Activated CD4-positive, alpha-beta T cell treated with anti-CD3 and anti-CD28 coated beads, Interleukin-2, amount 50 U/mL, for 4 hours (primary cell): ENCODE measurements around the gene SHLD2.
"Not testable (repeated sequence)": the region's sequence is repeated elsewhere in the genome, so short reads cannot be mapped to it uniquely, and the experiment has no call there.

ENCODE experiments used
- DNase-seq, 2 experiments: peaks; one replicate each; pipeline ENCODE4 v3.0.0-alpha.2; 2020

SHLD2 gene

DNA sequence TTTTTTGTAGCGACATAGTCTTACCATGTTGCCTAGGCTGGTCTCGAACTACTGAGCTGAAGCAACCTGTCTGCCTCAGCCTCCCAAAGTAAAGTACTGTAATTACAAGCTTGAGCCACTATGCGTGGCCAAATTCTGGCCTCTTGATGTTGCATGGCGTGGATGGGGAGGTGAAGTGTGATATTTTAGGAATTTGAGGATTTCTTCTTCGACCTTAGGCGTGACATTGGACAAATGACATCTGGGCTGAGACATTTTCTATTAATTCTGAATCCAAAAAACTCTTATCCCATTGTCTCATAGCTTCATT lies 48.1 kb downstream of the SHLD2 start:
- not testable (repeated sequence) for DNase-seq

- DNase-seq, result not testable (repeated sequence)
Observed at GRCh38 chr10:87145598-87145997, 50.6 kb downstream of the SHLD2 start.

GRCh38 chr10:87149020-87149609 lies 54.1 kb downstream of the SHLD2 start:
- not testable (repeated sequence) for DNase-seq

- not testable (repeated sequence) for DNase-seq
Observed at GRCh38 chr10:87151516-87151915, 56.5 kb downstream of the SHLD2 start.

GRCh38 chr10:87156841-87157240 lies 61.8 kb downstream of the SHLD2 start:
- DNase-seq, result not testable (repeated sequence)

GRCh38 chr10:87157821-87158220 lies 62.8 kb downstream of the SHLD2 start:
- DNase-seq, result not testable (repeated sequence)

- not testable (repeated sequence) for DNase-seq
Observed at GRCh38 chr10:87162703-87163293, 67.8 kb downstream of the SHLD2 start.

DNA sequence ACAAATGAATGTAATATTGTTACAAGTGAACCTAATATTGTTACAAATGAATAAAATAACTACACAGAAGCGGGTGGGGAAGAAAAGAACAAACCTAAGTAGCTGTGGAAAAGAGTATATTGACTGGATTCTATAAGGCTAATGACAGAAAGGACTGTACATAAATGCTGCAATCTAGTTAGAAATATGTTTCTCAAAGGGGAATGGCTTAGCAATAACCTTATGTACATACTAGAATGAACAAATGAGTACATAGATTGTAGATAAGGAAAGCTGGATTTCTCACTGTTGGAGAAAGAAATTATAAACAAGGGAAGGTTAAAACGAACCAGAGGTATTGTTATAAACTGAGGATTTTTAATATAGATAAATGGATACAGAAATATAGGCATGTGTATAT lies 68.4 kb downstream of the SHLD2 start:
- DNase-seq, result not testable (repeated sequence)

GRCh38 chr10:87169857-87170256 lies 74.9 kb downstream of the SHLD2 start:
- DNase-seq, result not testable (repeated sequence)

- DNase-seq, result not testable (repeated sequence)
Observed at GRCh38 chr10:87170705-87171104, 75.7 kb downstream of the SHLD2 start.

DNA sequence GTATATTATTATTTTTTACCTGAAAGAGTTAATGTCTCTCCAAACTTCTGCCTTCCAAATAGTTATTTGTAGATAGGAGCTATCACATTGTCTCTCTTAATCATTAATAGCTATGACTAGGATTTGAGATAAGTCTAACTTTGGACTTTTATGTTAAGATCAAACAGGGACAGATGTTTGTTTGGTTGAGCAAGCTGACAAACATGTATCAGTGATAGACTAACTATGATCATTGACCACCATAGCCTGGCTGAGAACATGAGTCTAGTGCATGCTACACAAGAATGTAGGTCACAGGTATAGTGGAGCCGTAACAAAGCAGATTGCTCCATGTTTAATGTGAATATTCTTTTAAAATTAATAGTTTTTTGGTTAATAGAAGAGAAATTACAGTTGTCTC lies 76.7 kb downstream of the SHLD2 start:
- not testable (repeated sequence) for DNase-seq

DNA sequence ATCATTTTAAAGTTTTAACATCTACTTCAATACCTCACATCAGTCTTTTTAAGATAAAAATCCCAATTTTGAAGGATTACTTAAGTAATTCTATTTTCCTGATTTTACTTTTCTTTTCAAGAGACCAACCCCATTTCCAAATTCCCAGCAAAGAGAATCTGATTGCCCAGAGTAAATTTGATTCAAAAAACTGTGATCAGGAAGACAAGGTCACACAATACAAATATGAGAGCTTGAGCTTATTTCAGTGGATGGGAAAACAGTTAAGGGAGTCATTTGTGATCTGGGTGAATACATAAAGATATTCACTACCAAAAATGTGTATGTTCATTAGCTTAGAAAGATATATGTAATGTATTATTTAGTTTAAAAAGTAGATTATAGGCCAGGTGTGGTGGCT lies 77.2 kb downstream of the SHLD2 start:
- DNase-seq, result not testable (repeated sequence)

DNA sequence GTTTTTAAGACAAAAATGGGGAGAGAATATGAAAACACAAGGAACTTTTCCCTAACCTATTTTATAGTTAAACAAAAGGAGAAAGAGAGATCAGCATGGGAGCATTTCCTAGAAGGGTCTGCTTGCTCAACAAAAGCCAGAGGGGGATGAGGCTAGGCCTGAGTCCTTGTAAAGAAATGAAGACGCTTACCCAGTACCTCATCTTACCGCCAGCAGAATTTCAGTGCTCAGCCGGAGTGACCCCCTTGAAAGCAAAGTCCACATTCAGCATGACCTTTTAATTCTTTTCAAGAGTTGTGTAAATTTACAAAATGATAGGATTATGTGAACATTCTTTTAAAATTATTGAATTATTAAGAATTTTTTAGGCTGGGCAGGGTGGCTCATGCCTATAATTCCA lies 82.6 kb downstream of the SHLD2 start:
- DNase-seq, result not testable (repeated sequence)

DNA sequence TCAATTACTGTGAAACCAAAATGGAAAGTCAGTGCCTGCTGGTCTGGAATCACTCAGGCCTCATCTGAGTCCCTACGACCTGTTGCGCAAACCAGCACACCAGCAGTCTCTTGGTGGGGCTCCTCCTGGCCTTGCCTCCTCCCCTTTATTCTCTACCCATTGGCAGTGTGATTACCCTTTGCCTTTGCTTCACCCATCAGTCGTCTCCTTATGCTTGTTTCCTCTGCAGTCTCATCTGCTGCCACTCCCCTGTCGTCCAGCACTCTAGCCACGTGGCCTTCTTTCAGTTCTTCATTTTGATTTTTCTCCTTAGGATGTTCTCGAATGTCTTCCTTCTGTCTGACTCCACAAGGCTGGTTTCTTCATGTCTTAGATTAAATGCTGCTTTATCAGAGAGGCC lies 89.4 kb downstream of the SHLD2 start:
- DNase-seq, result not testable (repeated sequence)

- not testable (repeated sequence) for DNase-seq
Observed at GRCh38 chr10:87186016-87186415, 91.0 kb downstream of the SHLD2 start.

GRCh38 chr10:87187573-87187972 lies 92.6 kb downstream of the SHLD2 start:
- DNase-seq, result not testable (repeated sequence)

DNA sequence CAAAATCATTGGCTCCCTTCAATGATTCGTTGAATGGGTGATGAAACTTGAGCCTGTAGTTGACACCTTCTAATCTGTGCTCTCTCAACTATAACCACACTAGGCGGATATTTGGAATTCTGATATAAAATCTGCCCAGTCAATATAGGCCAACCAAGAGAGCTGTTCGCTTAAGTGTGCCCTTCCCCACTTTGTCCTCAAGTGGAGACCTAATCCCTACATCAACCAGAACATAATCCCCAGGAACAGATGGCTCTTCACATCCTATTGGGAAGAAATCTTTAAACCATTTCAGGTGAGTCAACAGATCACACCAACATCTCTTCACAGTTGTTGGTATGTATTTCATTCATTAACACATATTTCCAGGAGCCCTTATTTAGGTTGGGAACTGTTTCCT lies 96.8 kb downstream of the SHLD2 start:
- not testable (repeated sequence) for DNase-seq

DNA sequence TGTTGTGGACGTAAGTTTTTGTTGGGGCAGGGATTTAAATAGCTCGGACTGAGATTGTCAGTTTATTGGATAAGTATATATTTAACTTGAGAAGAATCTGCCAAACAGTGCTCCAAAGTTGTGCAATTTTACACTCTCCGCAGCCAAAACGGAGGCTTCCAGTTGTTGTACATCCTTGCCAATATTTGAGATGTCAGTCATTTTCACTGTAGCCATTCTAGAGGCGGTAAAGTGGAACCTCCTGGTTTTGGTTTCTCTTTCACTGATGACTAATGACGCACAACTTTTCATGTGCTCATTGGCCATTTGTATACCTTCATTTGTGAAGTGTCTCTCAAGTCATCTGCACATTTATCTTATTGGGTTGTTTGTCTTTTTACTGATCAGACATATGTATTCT lies 105.9 kb downstream of the SHLD2 start:
- not testable (repeated sequence) for DNase-seq

DNA sequence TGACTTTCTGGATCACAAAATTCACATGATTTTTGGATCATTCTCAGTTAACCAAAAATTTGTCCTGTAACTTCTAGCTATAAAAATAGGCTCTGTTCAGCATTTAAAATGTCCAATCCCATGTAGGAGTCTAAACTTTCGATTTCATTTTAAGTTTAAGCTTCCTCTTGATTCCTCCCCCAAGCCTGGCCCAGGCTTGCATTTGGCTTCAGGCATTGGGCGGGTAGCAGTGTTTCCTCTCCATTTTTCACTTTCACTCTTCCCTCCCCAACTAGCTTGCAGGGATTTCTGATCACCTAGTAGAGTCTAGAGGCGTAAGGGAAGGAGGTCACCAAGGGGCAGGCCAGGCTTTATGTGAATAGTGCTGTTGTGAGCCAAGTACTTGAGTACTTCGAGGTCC lies 109.8 kb downstream of the SHLD2 start:
- DNase-seq, result not testable (repeated sequence)

- not testable (repeated sequence) for DNase-seq
Observed at GRCh38 chr10:87206922-87207321, 111.9 kb downstream of the SHLD2 start.

GRCh38 chr10:87210309-87210708 lies 115.3 kb downstream of the SHLD2 start:
- not testable (repeated sequence) for DNase-seq

DNA sequence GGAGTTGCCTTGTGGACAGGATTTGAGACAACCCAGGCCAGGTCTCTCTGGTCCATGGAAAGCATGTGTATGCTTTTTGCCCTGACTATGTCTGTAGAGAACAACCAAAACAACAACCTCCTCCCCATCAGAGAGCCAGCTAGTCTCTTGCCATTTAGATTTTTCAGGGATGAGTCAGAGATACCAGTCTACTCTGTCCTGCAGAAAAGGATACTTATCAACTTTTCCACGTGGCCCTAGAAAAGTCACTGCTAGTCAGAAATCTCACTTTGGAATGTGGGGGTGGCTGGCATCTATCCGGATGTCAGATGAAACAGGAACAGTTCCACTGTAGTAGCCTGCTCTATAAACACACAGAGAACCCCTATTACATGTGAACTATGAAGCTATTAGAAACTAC lies 116.8 kb downstream of the SHLD2 start:
- not testable (repeated sequence) for DNase-seq

- not testable (repeated sequence) for DNase-seq
Observed at GRCh38 chr10:87213150-87213765, 118.3 kb downstream of the SHLD2 start.

DNA sequence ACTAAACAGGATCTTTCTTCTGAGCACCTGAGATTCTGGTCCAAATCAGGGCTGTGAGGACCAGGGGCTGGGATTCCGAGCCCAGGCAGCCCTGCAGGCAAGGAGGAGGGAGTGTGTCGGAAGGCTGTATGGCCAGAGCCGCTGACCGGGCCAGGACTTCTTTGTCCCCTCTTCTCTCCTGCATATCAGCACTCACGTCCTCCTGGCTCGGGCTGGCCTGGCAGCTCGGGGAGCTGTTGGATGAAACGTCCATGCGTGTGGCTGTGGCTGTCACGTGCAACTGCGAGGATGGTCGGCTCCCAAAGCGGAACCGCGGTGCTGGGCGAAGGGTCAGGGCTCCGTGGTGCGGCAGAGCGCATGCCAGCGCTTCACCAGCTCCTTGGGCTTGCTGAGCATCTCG lies 118.8 kb downstream of the SHLD2 start:
- DNase-seq, result not testable (repeated sequence)
